SJCRH30 (cell line): Measurements from ENCODE around the gene COL4A2. TPM values are rescaled to one million over a fixed set of nuclear protein-coding genes. Genes with fewer than 3 reads are reported as not detected.

Source experiments
- DNase-seq, 2 experiments: peaks; one replicate each; pipeline ENCODE4 v3.0.0-alpha.2; 2015 to 2020
- H3K27ac ChIP-seq: fragments of 250-450 bp; sonication (Bioruptor Pico); 2 replicates; pipeline ENCODE4 v1.5.1; 2020; ENCODE audit warnings: mild to moderate bottlenecking, moderate library complexity
- H3K27me3 ChIP-seq: fragments of 250-450 bp; sonication (Bioruptor Pico); 2 replicates; pipeline ENCODE4 v1.5.1; 2020; ENCODE audit warnings: mild to moderate bottlenecking, moderate library complexity
- H3K36me3 ChIP-seq: fragments of 250-450 bp; sonication (Bioruptor Pico); 2 replicates; pipeline ENCODE4 v1.5.1; 2020; ENCODE audit warnings: mild to moderate bottlenecking, moderate library complexity
- H3K4me1 ChIP-seq: fragments of 250-450 bp; sonication (Bioruptor Pico); 2 replicates; pipeline ENCODE4 v1.5.1; 2020; ENCODE audit warnings: mild to moderate bottlenecking, moderate library complexity
- H3K4me3 ChIP-seq: fragments of 250-450 bp; sonication (Bioruptor Pico); 2 replicates; pipeline ENCODE4 v1.5.1; 2020; ENCODE audit warnings: mild to moderate bottlenecking, moderate library complexity
- H3K9me3 ChIP-seq: fragments of 250-450 bp; sonication (Bioruptor Pico); replicated peaks from 2 replicates; pipeline ENCODE4 v1.5.1; 2020; ENCODE audit warnings: mild to moderate bottlenecking, moderate library complexity
- total RNA-seq: library from RNA; depleted of rRNA; stranded (reverse); fragments of >200 nt; shearing (Covaris generic); gene quantifications from 2 replicates; pipeline ENCODE4 v1.2.3, GENCODE V29; 2014

Gene COL4A2
- total RNA-seq, 1 experiment from 2014 or later: 251 TPM

DNA sequence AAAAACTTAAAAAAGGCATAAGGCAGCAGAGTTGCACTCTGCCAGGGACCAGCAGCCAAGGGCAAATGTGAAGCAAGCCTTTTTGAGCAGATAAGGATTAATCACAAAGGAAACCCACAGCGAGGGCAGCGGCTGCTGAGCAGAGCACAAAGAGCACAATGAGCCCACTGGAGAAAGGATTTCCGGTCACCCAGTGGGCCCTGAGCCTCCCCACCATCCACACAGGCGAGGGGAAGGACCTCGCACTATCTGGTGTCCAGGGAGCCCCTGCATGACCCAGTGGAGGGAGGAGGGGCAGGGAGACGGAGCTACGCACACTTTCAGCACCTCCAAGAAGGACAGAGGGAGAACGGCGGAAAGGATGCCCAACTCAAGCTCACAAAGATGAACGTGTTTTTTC is 40.1 kb upstream of the COL4A2 start:
- peaks cover 36% of the 10 kb centered on the region for H3K4me1 ChIP-seq
- no peaks in the 10 kb centered on the region for H3K9me3 ChIP-seq
- H3K27me3 ChIP-seq: no peaks in the 10 kb centered on the region
- no peak overlapping the region; the same call in 1 of the 2 replicates for H3K27ac ChIP-seq
- peak; percentile 44 to 55 for DNase-seq
- H3K36me3 ChIP-seq: peaks cover 4% of the 10 kb centered on the region; the same call in 1 of the 2 replicates
- H3K4me3 ChIP-seq: peak overlapping the region; percentile 52; the same call in 1 of the 2 replicates

GRCh38 chr13:110268061-110268460 is 39.0 kb upstream of the COL4A2 start:
- Histone ChIP-seq H3K36me3 (peaks cover 4% of the 10 kb centered on the region; the same call in 1 of the 2 replicates), H3K9me3 (no peaks in the 10 kb centered on the region), H3K4me3 (no peak overlapping the region), H3K4me1 (peaks cover 27% of the 10 kb centered on the region), H3K27me3 (no peaks in the 10 kb centered on the region), H3K27ac (no peak overlapping the region)
- no peak for DNase-seq

DNA sequence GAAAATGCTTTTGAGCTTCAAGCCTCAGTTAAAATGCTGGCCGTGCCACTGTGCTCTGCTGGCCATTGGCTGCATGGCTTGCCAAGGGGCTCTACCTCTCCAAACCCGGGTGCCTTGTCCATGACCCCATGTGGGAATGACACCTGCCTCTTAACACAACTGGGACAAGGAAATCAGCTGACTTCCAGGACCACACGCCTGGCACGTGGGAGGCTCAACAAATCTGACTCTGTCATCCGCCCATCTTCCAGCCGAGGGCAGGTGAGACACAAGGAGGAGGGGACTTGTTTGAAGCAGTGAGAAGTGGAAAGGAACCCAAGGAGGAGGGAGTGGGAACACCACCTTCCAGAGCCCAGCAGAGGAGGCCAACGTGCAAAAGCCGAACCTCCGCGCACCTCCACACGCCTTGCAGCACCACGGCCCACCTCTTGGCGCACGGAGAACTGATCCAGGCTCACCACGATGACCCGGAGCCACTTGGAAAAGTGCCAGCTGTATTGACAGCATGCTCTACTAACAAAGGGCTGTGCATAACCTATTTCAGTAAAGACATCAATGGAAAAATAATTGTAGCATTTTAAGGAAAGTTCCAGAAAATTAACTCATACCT is 38.4 kb upstream of the COL4A2 start:
- no peak overlapping the region for H3K27ac ChIP-seq
- DNase-seq: no peak
- peaks cover 4% of the 10 kb centered on the region; the same call in 1 of the 2 replicates for H3K36me3 ChIP-seq
- H3K27me3 ChIP-seq: no peaks in the 10 kb centered on the region
- peaks cover 21% of the 10 kb centered on the region for H3K4me1 ChIP-seq
- H3K9me3 ChIP-seq: no peaks in the 10 kb centered on the region
- H3K4me3 ChIP-seq: no peak overlapping the region

GRCh38 chr13:110269509-110270185 is 37.4 kb upstream of the COL4A2 start:
- Histone ChIP-seq H3K4me1 (peaks cover 19% of the 10 kb centered on the region), H3K27me3 (no peaks in the 10 kb centered on the region), H3K27ac (no peak overlapping the region), H3K9me3 (no peaks in the 10 kb centered on the region), H3K36me3 (peaks cover 4% of the 10 kb centered on the region; the same call in 1 of the 2 replicates), H3K4me3 (no peak overlapping the region)
- peak in 1 of 2 experiments; percentile 25 for DNase-seq

DNA sequence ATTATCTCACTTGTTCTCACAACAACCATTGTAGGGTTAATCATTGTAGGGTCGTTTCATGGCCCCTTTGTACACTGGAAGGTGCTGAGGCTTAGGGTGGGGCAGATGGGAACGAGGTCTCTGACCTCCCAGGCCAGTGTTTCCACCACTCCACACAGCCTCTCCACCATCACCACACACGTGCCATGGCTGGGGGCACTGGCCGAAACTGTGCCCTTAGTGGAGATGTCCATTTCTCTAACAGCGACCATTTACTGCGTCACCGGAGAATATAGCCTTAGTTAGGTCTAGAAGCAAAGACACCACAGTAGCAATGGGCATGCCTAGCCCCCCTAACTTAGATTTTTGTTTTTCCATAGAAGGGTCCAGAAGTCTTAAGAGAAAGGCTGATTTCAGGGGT is 36.6 kb upstream of the COL4A2 start:
- peaks cover 11% of the 10 kb centered on the region; the same call in 1 of the 2 replicates for H3K4me1 ChIP-seq

GRCh38 chr13:110271313-110271712 is 35.8 kb upstream of the COL4A2 start:
- Histone ChIP-seq H3K9me3 (no peaks in the 10 kb centered on the region), H3K4me3 (no peak overlapping the region), H3K27me3 (no peaks in the 10 kb centered on the region), H3K4me1 (peaks cover 11% of the 10 kb centered on the region; the same call in 1 of the 2 replicates), H3K36me3 (peaks cover 4% of the 10 kb centered on the region; the same call in 1 of the 2 replicates), H3K27ac (no peak overlapping the region)
- no peak for DNase-seq

More for the DNA sequence above, 36.6 kb upstream of the COL4A2 start:
- Histone ChIP-seq H3K27me3 (no peaks in the 10 kb centered on the region), H3K9me3 (no peaks in the 10 kb centered on the region), H3K27ac (no peak overlapping the region), H3K4me3 (no peak overlapping the region), H3K36me3 (peaks cover 4% of the 10 kb centered on the region; the same call in 1 of the 2 replicates)
- DNase-seq: no peak

DNA sequence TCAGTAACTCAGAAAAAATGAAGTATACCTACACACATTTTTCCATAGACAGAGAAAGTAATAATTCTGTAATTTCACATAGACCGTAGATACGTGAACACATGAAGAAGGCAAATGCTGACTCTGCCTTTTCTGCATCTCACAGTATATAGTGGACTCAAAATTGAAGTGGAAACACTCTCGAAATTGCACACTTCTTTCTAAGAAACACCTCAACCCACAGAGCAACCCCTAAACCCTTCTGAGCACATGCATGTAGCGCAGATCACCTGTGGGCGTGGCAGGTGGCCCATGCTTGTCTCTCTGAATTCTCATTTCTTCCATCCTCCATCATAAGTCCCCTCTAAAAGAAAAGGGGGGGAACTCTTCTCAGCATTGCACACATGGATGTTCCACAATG is 34.9 kb upstream of the COL4A2 start:
- peaks cover 4% of the 10 kb centered on the region; the same call in 1 of the 2 replicates for H3K36me3 ChIP-seq
- DNase-seq: no peak
- H3K27me3 ChIP-seq: no peaks in the 10 kb centered on the region
- H3K27ac ChIP-seq: no peak overlapping the region
- no peaks in the 10 kb centered on the region for H3K9me3 ChIP-seq
- peaks cover 11% of the 10 kb centered on the region; the same call in 1 of the 2 replicates for H3K4me1 ChIP-seq
- H3K4me3 ChIP-seq: no peak overlapping the region

DNA sequence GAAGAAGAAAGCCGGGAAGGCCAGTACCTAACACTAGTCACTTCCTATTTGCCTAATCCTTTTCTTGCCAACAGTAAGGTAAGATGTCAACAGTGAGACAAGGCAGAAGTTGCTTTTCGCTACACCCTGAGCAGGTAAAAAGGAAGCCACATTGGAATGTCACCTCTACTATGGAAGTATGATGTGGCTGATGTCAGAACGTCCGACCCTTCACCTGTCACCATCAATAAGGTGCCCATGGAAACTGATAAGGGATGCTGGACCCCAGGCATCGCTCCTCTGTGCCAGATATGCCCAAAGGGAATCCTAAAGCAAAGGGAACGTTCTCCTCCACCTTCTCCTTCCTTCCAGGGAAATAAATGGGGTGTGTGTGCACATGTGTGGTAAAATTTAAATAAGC is 34.4 kb upstream of the COL4A2 start:
- Histone ChIP-seq H3K27ac (no peak overlapping the region), H3K4me3 (no peak overlapping the region), H3K4me1 (peaks cover 11% of the 10 kb centered on the region; the same call in 1 of the 2 replicates), H3K36me3 (peaks cover 4% of the 10 kb centered on the region; the same call in 1 of the 2 replicates), H3K27me3 (no peaks in the 10 kb centered on the region), H3K9me3 (0 out of 2 replicates have a peak, but pooled peaks cover 1% of the 10 kb centered on the region)
- DNase-seq: no peak

- peaks cover 11% of the 10 kb centered on the region; the same call in 1 of the 2 replicates for H3K4me1 ChIP-seq
- no peak overlapping the region for H3K4me3 ChIP-seq
- H3K27me3 ChIP-seq: no peaks in the 10 kb centered on the region
- H3K27ac ChIP-seq: no peak overlapping the region
- DNase-seq: no peak
- peaks cover 4% of the 10 kb centered on the region; the same call in 1 of the 2 replicates for H3K36me3 ChIP-seq
- 0 out of 2 replicates have a peak, but pooled peaks cover 2% of the 10 kb centered on the region for H3K9me3 ChIP-seq
Measured at GRCh38 chr13:110273254-110273653, 33.8 kb upstream of the COL4A2 start.

DNA sequence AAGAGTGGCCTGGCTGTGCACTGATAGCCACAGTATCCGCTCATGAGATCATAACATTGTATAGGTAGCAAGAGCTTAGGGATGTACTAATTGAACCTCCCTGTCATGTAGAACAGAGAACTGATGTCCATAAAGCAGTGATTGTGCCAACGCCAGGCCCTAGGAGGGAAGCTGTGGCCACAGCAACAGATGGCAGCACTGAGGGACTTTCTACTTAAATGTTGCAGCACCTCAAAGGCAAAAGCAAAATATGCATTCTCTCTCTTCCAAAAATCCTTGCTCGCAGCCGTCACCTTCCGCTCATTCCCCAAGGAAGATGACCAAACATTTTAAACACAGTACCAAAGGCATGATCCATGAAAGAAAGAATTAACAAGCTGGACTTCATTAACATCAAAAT is 32.4 kb upstream of the COL4A2 start:
- 0 out of 2 replicates have a peak, but pooled peaks cover 2% of the 10 kb centered on the region for H3K9me3 ChIP-seq
- no peak for DNase-seq
- H3K4me3 ChIP-seq: no peak overlapping the region
- peaks cover 4% of the 10 kb centered on the region; the same call in 1 of the 2 replicates for H3K36me3 ChIP-seq
- H3K27me3 ChIP-seq: no peaks in the 10 kb centered on the region
- H3K27ac ChIP-seq: no peak overlapping the region
- H3K4me1 ChIP-seq: peaks cover 6% of the 10 kb centered on the region; the same call in 1 of the 2 replicates

- H3K36me3 ChIP-seq: peaks cover 4% of the 10 kb centered on the region; the same call in 1 of the 2 replicates
- no peak for DNase-seq
- H3K27ac ChIP-seq: no peak overlapping the region
- 0 out of 2 replicates have a peak, but pooled peaks cover 2% of the 10 kb centered on the region for H3K9me3 ChIP-seq
- no peaks in the 10 kb centered on the region for H3K4me1 ChIP-seq
- no peaks in the 10 kb centered on the region for H3K27me3 ChIP-seq
- H3K4me3 ChIP-seq: no peak overlapping the region
Measured at GRCh38 chr13:110275931-110276552, 31.0 kb upstream of the COL4A2 start.

DNA sequence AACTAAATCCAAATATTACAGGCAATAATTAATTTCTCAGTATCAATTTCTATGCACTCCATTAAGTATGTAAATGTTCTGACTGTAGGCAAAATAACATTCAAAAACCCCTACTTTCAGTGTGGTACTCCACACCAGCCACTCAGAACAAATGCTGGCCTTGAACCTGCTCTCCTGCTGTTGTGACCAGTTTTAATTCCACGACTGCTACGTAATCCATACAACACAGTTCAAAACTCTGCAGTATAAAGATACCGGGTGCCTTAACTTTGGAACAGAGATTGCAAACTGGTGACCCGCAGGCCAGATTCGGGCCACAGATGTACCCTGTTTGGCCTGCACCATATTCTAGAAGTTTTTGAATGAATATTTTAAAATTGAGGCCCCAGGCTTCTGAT is 30.5 kb upstream of the COL4A2 start:
- no peak overlapping the region for H3K4me3 ChIP-seq
- DNase-seq: no peak
- peaks cover 4% of the 10 kb centered on the region; the same call in 1 of the 2 replicates for H3K36me3 ChIP-seq
- H3K9me3 ChIP-seq: 0 out of 2 replicates have a peak, but pooled peaks cover 2% of the 10 kb centered on the region
- H3K27me3 ChIP-seq: no peaks in the 10 kb centered on the region
- no peaks in the 10 kb centered on the region for H3K4me1 ChIP-seq
- no peak overlapping the region for H3K27ac ChIP-seq

DNA sequence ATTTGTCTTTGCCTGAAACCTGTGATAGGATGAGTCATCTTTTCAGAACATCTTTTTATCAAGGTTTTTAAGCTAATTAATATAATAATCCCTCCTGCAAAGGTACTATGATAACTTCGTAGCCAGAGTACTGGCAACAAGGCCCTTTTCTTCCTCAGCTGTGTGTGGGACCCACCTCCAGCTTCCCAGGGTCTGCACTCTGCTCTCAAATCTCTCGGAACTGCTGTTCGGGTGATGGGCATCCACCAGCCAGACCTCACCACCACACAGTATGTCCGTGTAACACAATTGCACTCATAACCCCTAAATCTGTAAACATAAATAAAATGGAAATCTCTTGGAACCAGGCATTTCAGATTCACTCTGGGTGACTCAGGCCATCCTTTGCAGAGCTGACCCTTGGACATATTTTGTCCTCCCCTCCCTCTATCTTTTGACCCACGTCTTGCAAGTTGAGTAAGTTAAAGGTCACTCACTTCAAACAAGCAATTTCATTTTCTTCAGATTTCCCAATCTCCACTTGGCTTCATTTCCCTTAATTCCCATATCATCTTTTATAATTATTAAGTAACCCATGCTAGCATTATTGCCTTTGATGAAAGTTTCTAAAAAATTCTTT is 29.6 kb upstream of the COL4A2 start:
- Histone ChIP-seq H3K9me3 (0 out of 2 replicates have a peak, but pooled peaks cover 2% of the 10 kb centered on the region), H3K27me3 (no peaks in the 10 kb centered on the region), H3K36me3 (peaks cover 7% of the 10 kb centered on the region), H3K27ac (no peak overlapping the region), H3K4me1 (no peaks in the 10 kb centered on the region), H3K4me3 (no peak overlapping the region)
- no peak for DNase-seq

GRCh38 chr13:110278859-110279258 is 28.2 kb upstream of the COL4A2 start:
- Histone ChIP-seq H3K9me3 (0 out of 2 replicates have a peak, but pooled peaks cover 2% of the 10 kb centered on the region), H3K27ac (no peak overlapping the region), H3K4me1 (no peaks in the 10 kb centered on the region), H3K27me3 (no peaks in the 10 kb centered on the region), H3K36me3 (peaks cover 10% of the 10 kb centered on the region), H3K4me3 (no peak overlapping the region)
- DNase-seq: no peak
